ENCODE measurements around the gene TTLL11. TPM values are rescaled to one million over a fixed set of nuclear protein-coding genes. Genes with fewer than 3 reads are reported as not detected.

The TTLL11 gene
- total RNA-seq, 2 experiments from 2014 or later, result 2.6 to 3.3 TPM

DNA sequence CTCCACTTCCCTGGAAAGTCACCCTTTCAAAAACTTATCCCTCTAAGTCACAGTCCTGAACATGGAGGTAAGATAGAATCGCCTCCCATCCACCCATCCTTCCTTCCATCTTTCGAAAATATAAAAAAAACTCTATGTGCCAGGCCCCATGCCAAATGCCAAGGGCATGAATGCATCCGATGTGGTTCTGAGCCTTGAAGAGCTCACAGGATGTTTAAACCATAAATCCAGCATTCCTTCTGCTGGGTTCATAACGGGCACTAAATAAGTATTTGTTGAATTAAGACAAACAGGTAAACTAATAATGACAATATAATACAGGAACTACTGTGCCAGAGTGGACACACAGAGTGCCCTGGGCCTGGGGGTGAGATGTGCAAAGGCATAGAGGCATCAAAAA lies 147.3 kb downstream of the TTLL11 start:
- ATAC-seq (no peak), DNase-seq (no peak)
- Mint-ChIP-seq H3K27me3 (ENCODE audit: low read depth) (no peaks in the 10 kb centered on the region), H3K36me3 (ENCODE audit: low read depth) (no peaks in the 10 kb centered on the region), H3K9me3 (ENCODE audit: insufficient read depth) (no peaks in the 10 kb centered on the region), H3K4me3 (no peak overlapping the region), H3K4me1 (ENCODE audit: low read depth) (no peaks in the 10 kb centered on the region), H3K27ac (no peak overlapping the region)
- ChIA-PET POLR2A (no interaction called here), CTCF (no interaction called here)

DNA sequence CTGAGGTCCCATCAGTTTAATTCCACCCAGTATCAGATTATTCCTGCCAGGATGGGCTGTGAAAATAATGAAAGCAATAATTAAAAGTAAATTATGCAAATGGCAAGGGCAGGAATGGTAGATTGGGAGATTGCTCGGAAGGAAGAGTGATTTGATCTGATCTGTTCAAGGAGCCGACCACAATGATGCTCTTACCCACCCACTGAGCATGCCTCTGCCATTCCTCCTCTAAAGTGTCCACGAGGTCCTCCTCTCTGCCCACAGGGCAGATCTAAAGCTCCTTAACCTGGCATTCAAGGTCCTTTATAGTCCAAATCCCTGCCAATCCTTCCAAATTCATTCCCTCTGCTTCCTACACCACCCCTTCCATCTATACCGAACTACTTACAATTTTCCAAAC lies 147.8 kb downstream of the TTLL11 start:
- no peaks in the 10 kb centered on the region for H3K27me3 Mint-ChIP-seq (ENCODE audit: low read depth)
- no peak for DNase-seq
- ChIA-PET POLR2A (no interaction called here), CTCF (no interaction called here)
- no peaks in the 10 kb centered on the region for H3K36me3 Mint-ChIP-seq (ENCODE audit: low read depth)
- H3K4me1 Mint-ChIP-seq (ENCODE audit: low read depth), result no peaks in the 10 kb centered on the region
- no peak overlapping the region for H3K27ac Mint-ChIP-seq
- H3K9me3 Mint-ChIP-seq (ENCODE audit: insufficient read depth), result no peaks in the 10 kb centered on the region
- no peak for ATAC-seq
- H3K4me3 Mint-ChIP-seq, result no peak overlapping the region

DNA sequence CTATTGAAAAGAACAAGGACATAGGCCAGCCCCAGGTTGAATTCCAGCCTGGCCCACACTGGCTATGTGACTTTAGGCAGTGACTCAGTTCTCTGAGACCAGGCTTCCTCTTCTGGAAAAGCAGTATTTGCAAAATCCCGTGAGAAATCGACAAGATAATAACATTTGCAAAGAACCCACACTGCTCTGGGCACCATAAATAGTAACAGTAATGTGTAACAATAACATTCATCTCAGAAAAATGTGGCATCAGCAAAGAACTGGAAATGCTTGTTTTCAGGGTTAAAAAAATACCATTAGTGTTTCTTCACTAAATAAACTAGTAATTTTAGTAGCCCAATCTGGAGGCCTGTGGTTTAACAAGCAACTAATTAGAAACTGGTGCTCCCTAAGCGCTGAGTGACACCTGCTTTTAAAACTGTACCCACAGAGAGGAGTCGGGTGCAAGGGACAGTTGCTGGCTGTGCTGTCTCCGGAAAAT lies 148.4 kb downstream of the TTLL11 start:
- DNase-seq, result no peak
- ChIA-PET POLR2A (no interaction called here), CTCF (no interaction called here)
- ATAC-seq, result no peak
- Mint-ChIP-seq H3K36me3 (ENCODE audit: low read depth) (no peaks in the 10 kb centered on the region), H3K9me3 (ENCODE audit: insufficient read depth) (no peaks in the 10 kb centered on the region), H3K4me1 (ENCODE audit: low read depth) (no peaks in the 10 kb centered on the region), H3K27me3 (ENCODE audit: low read depth) (peaks cover 1% of the 10 kb centered on the region), H3K27ac (no peak overlapping the region), H3K4me3 (no peak overlapping the region)

DNA sequence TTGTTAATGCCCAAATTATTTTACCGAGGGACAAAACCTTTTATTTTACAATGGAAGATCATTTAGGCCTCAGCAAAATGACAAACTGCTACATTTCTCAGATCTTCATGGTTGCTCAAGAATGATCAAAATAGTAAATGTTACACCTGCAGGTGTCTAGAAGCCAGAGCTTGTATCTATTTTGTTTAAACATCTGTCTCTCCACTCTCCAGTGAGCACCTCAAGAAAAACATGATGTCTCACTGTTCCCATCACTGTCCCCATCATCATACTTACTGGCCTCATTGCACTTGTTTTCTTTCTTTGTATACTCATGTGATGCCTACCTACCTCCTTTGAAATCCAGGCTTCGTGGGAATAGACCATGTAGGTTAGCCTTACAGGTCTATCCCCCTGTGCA lies 149.6 kb downstream of the TTLL11 start:
- Mint-ChIP-seq H3K4me1 (ENCODE audit: low read depth) (no peaks in the 10 kb centered on the region), H3K36me3 (ENCODE audit: low read depth) (no peaks in the 10 kb centered on the region), H3K27ac (no peak overlapping the region), H3K4me3 (no peak overlapping the region), H3K27me3 (ENCODE audit: low read depth) (peaks cover 1% of the 10 kb centered on the region), H3K9me3 (ENCODE audit: insufficient read depth) (no peaks in the 10 kb centered on the region)
- POLR2A ChIA-PET, result no interaction called here
- DNase-seq (no peak), ATAC-seq (no peak)
- CTCF ChIA-PET, result no interaction called here

DNA sequence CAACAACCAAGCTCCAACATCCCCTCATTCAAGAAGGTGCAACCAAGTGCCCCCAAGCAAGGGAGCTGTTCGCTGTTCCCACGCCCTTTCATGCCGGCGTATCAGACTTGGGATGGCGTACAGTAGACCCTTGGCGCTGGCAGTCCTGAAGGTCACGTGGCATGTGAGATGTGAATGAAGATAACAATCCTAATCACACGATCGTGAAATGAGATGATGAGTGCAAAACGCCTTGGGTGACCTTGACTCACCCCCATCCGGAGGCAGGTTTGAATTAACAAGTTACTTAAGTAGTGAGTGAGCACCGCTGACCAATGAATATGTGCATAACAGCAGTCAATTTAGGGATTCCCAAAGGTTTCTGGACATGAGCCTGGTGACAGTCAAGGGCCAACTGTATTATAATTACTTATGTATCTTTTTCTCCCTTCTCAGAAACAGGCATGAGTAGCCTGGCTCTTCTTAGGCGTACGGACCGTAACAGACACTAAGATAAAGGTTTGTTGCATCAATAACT lies 150.2 kb downstream of the TTLL11 start:
- ChIA-PET CTCF (no interaction called here), POLR2A (no interaction called here)
- no peaks in the 10 kb centered on the region for H3K9me3 Mint-ChIP-seq (ENCODE audit: insufficient read depth)

DNA sequence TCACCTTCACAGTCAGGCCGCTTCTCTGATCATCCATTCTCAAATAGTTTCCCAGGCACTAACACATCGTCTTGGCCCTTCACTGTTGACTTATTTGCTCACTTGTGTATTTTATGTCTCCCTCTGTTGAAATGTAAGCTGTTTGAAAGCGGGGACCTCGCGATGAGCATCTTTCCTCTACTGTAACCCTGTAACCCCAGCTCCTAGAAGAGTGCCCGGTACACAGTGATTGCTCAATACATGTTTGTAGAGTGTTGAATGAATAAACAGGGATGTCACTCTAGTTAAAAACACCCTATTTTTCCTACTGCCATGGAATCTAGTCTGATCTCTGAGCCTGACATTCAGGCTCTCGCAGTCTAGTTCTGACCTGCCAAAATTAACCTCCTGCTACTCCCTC lies 150.8 kb downstream of the TTLL11 start:
- no peak overlapping the region for H3K4me3 Mint-ChIP-seq
- H3K27ac Mint-ChIP-seq, result no peak overlapping the region
- H3K27me3 Mint-ChIP-seq (ENCODE audit: low read depth), result peaks cover 1% of the 10 kb centered on the region
- no peaks in the 10 kb centered on the region for H3K4me1 Mint-ChIP-seq (ENCODE audit: low read depth)
- ChIA-PET POLR2A (no interaction called here), CTCF (no interaction called here)
- DNase-seq, result no peak
- H3K36me3 Mint-ChIP-seq (ENCODE audit: low read depth), result no peaks in the 10 kb centered on the region
- no peaks in the 10 kb centered on the region for H3K9me3 Mint-ChIP-seq (ENCODE audit: insufficient read depth)
- ATAC-seq, result no peak

More for the DNA sequence above, 150.2 kb downstream of the TTLL11 start:
- Mint-ChIP-seq H3K36me3 (ENCODE audit: low read depth) (no peaks in the 10 kb centered on the region), H3K4me1 (ENCODE audit: low read depth) (no peaks in the 10 kb centered on the region), H3K4me3 (no peak overlapping the region), H3K27me3 (ENCODE audit: low read depth) (peaks cover 1% of the 10 kb centered on the region), H3K27ac (no peak overlapping the region)
- ATAC-seq, result no peak
- no peak for DNase-seq

DNA sequence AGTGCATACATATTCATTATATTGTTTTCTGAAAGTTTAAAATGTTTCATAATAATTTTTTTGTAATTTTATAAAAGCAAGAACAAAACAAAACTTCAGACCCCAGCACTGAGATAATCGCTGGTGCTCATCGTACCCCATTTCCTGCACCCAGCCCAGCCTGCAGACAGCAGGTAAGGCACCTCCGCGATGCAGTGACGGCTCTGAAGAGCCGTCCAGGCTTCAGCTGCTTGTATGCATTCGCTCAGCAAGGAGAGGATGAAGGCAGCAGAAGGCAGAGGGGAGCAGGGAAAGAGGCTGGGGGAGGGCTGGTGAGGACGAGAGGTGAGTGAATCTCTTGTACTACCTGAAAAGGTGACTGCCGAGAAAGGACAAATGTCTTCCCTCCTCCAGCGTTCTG lies 153.5 kb downstream of the TTLL11 start:
- no peaks in the 10 kb centered on the region for H3K36me3 Mint-ChIP-seq (ENCODE audit: low read depth)
- H3K4me1 Mint-ChIP-seq (ENCODE audit: low read depth), result no peaks in the 10 kb centered on the region
- H3K4me3 Mint-ChIP-seq, result no peak overlapping the region
- no peaks in the 10 kb centered on the region for H3K9me3 Mint-ChIP-seq (ENCODE audit: insufficient read depth)
- H3K27me3 Mint-ChIP-seq (ENCODE audit: low read depth), result peaks cover 1% of the 10 kb centered on the region
- ChIA-PET CTCF (no interaction called here), POLR2A (no interaction called here)
- DNase-seq, result no peak
- H3K27ac Mint-ChIP-seq, result no peak overlapping the region
- no peak for ATAC-seq

DNA sequence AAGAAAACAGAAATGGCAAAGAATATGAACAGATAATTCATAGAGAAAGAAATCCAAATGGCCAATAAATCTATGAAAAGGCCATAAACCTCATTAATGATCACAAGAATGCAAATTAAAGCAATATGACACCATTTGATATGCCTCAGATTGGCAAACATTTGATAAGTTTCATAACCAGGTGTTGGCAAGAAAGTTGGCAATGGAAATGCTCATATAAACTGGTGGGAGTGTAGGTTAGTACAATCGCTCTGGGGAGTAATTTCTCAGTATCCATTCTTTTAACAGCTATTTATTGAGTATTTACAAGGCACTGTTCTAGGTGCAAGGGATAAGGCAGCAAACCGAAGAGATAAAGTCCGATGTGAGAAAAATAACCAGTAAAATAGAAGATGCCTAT lies 154.5 kb downstream of the TTLL11 start:
- ChIA-PET CTCF (no interaction called here), POLR2A (no interaction called here)
- Mint-ChIP-seq H3K36me3 (ENCODE audit: low read depth) (no peaks in the 10 kb centered on the region), H3K4me1 (ENCODE audit: low read depth) (no peaks in the 10 kb centered on the region), H3K9me3 (ENCODE audit: insufficient read depth) (no peaks in the 10 kb centered on the region), H3K27me3 (ENCODE audit: low read depth) (peaks cover 1% of the 10 kb centered on the region), H3K27ac (no peak overlapping the region), H3K4me3 (no peak overlapping the region)
- ATAC-seq (no peak), DNase-seq (no peak)

DNA sequence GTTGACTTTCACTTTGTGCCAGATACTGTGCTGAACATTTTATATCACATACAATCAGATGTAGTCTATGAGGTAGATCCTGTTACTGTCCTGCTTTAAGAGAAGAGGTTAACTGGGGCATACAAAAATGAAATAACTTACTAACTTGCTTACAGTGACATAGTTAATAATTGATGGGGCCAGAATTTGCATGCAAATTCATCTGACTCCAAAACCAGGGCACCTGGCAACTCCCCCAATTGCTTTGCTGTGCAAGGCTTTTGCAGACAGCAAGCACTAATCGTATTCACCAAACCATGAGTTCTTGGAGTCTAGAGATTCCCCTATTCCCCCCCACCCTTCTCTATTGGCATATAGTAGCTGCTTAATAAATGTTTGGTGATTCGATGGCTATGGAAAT lies 155.9 kb downstream of the TTLL11 start:
- CTCF ChIA-PET, result no interaction called here
- no peaks in the 10 kb centered on the region for H3K4me1 Mint-ChIP-seq (ENCODE audit: low read depth)
- no peak overlapping the region for H3K27ac Mint-ChIP-seq
- H3K4me3 Mint-ChIP-seq, result no peak overlapping the region
- H3K36me3 Mint-ChIP-seq (ENCODE audit: low read depth), result no peaks in the 10 kb centered on the region
- H3K27me3 Mint-ChIP-seq (ENCODE audit: low read depth), result peaks cover 1% of the 10 kb centered on the region
- DNase-seq, result no peak
- POLR2A ChIA-PET, result no interaction called here
- no peak for ATAC-seq
- no peaks in the 10 kb centered on the region for H3K9me3 Mint-ChIP-seq (ENCODE audit: insufficient read depth)

DNA sequence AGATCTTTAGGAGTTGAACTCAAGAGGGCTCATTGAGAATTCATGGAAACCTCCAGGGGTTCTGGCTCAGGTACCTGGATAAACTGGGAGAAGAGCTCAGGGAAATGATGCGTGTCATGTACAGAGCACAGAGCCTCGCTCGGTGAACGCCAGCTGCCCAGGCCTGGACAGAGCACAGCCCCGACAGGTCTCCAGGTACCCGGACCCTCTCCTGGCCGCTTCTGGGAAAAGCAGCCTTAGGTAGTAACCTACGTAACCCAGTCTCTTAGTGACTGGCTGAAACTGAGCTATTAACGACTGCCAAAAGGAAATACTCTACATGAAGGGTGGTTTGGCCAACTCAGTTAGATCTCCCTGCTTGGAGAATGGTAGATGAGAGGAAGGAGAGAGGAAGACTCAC lies 157.4 kb downstream of the TTLL11 start:
- no peaks in the 10 kb centered on the region for H3K9me3 Mint-ChIP-seq (ENCODE audit: insufficient read depth)
- H3K27ac Mint-ChIP-seq, result no peak overlapping the region
- DNase-seq (no peak), ATAC-seq (no peak)
- H3K4me1 Mint-ChIP-seq (ENCODE audit: low read depth), result no peaks in the 10 kb centered on the region
- no peak overlapping the region for H3K4me3 Mint-ChIP-seq
- no peaks in the 10 kb centered on the region for H3K36me3 Mint-ChIP-seq (ENCODE audit: low read depth)
- peaks cover 1% of the 10 kb centered on the region for H3K27me3 Mint-ChIP-seq (ENCODE audit: low read depth)
- ChIA-PET CTCF (no interaction called here), POLR2A (no interaction called here)

DNA sequence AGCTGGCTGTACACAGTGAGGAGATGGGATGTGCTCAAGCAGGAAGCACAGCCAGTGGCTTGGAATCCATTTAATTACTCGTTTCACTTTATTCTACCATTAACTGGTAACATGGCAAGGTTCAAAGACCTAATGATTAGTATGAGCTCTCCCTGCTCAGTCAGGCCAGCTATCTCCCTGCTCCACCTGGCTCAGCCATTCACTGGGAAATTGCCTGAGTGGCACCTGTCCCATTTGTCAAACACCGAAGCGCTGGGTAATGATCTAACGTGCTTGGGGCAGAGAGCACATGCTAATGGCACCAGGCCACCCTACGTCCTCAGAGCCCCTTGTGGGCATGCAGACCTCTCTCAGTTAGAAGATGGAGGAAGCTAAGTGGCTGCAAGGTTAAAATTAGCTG lies 162.2 kb downstream of the TTLL11 start:
- POLR2A ChIA-PET, result no interaction called here
- no peak for ATAC-seq
- H3K4me3 Mint-ChIP-seq, result no peak overlapping the region

DNA sequence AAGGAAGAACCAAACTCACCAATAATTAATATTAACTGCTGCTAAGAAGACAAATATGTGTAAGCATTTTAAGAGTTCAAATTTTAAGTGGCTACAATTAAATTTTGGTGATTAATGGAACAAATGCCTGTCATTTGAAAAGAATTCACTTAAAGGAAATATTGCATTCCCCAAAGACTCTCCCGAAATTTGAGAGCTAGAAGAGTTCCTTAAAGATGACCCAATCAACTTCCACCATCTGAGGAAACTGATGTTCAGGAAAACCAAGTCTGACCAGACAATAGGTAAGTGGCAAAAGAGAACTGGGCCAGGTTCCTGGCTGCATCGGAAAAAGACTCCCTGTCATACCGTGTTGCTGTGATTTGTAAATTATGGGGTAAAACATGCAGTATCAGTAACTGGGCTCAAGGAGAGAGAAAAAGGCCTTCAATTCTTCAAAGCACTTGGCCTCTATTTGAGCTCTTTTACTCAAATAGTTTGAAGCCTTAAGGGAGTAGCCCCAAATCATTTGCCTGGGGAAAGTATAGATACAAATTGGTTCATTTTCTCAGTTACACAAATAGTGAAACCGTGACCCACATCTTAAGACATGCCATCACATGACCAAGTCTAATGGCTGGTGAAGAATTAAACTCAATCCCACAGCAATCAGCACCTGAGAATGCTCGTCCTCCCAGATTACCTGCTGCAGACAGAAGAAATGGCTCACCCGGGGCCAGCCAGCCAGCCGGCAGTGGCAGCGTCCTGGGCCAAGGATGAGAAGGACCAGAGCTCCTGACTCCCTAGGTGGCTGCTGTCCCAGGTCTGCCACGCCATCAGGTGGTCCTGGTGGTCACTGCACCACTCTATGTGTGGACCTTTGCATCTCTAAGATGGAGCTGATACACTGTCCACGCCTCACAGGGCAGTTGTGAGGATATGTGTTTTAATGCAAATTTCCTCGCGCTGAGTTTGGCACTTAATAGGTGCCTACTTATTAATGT lies 162.9 kb downstream of the TTLL11 start:
- H3K4me1 Mint-ChIP-seq (ENCODE audit: low read depth), result no peaks in the 10 kb centered on the region
- H3K9me3 Mint-ChIP-seq (ENCODE audit: insufficient read depth), result no peaks in the 10 kb centered on the region
- CTCF ChIA-PET, result no interaction called here
- H3K36me3 Mint-ChIP-seq (ENCODE audit: low read depth), result no peaks in the 10 kb centered on the region
- ATAC-seq (no peak), DNase-seq (no peak)
- H3K4me3 Mint-ChIP-seq, result no peak overlapping the region
- no peaks in the 10 kb centered on the region for H3K27me3 Mint-ChIP-seq (ENCODE audit: low read depth)
- no peak overlapping the region for H3K27ac Mint-ChIP-seq
- POLR2A ChIA-PET, result no interaction called here

More for the DNA sequence above, 162.2 kb downstream of the TTLL11 start:
- Mint-ChIP-seq H3K4me1 (ENCODE audit: low read depth) (no peaks in the 10 kb centered on the region), H3K27me3 (ENCODE audit: low read depth) (no peaks in the 10 kb centered on the region), H3K36me3 (ENCODE audit: low read depth) (no peaks in the 10 kb centered on the region), H3K27ac (no peak overlapping the region), H3K9me3 (ENCODE audit: insufficient read depth) (no peaks in the 10 kb centered on the region)
- no peak for DNase-seq
- CTCF ChIA-PET, result no interaction called here
